ENCODE results near the gene UTS2B.

The UTS2B gene

GRCh38 chr3:191321019-191321767 is 9.1 kb downstream of the UTS2B start:
- DNase-seq (ENCODE audit: low read depth in 2 of 2), result no peak

- DNase-seq (ENCODE audit: low read depth in 2 of 2), result no peak
These were observed 10.0 kb downstream of the UTS2B start for GRCh38 chr3:191320316-191320715.

GRCh38 chr3:191316876-191317603 is 13.3 kb downstream of the UTS2B start:
- no peak for DNase-seq (ENCODE audit: low read depth in 2 of 2)

- no peak for DNase-seq (ENCODE audit: low read depth in 2 of 2)
These were observed 16.1 kb downstream of the UTS2B start for GRCh38 chr3:191314109-191314728.

DNA sequence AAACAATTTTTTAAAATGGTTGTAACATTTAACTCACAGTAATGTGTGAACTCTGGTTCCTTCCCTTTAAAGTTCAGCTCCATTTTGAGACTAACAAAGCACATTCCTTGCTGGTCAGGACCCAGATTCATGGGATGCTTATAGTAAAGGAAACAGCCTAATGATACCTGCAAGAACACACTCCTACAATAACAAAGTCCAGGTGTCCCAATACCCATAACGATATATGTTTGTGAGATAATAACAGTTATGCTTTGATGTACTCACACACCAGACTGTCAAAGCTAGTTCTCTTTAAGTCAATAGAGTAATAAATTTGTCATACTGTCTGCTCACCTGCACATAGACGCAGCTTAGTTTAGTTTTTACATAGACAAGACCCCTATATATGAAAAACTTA is 17.0 kb downstream of the UTS2B start:
- DNase-seq (ENCODE audit: low read depth in 2 of 2), result no peak

DNA sequence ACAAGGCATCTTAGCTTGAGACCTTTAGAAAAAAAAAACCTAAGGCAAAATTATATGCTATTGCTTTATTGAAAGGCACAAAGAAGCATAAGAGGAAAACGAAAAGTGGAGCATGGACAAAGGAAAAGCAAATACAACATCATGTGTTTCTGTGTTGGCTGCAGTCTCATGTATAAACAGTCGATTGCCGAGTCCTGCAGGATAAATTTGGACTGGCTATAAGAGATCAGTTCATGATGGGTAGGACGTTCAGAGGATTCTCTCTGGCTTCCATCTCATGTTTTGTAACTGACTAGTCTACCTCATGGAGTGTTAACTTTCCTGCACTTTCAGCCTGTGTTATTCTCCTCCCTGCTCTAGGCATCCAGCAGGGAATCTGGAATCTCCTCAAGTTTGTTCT is 23.0 kb downstream of the UTS2B start:
- no peak for DNase-seq (ENCODE audit: low read depth in 2 of 2)

DNA sequence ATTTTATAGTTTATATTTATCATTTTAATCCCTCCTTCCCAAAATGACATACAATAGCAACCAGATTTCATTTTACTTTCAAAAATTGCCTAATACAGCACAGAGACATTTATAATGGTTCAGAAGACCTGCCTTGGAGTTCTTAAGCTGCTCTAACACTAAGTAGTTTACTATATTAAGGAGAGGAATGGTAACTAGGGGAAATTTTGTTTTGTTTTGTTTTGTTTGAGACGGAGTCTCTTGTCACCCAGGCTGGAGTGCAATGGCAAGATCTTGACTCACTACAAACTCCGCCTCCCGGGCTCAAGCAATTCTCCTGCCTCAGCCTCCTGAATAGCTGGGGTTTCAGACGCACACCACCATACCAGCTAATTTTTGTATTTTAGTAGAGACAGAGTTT is 23.9 kb downstream of the UTS2B start:
- no peak for DNase-seq (ENCODE audit: low read depth in 2 of 2)

DNA sequence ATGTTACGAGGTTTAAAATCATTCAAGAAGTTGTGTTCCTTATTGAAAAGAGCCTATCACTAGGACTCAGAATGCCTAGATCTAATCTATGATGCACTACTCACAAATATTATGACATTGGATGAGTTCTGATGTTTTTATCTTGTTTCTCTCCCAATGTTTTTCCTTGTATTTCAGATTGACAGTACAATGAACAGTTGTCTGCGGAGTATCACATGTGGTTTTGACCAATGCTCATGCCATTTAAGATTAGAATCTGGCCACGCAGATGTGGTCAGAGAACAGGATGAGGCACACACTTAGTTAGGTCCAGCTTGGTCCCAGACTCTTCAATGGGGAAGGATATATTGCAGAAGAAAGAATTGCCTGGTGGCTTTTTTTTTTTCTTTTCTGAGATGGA is 26.7 kb downstream of the UTS2B start:
- no peak for DNase-seq (ENCODE audit: low read depth in 2 of 2)

- no peak for DNase-seq (ENCODE audit: low read depth in 2 of 2)
These were observed 27.9 kb downstream of the UTS2B start for GRCh38 chr3:191302451-191302850.

DNA sequence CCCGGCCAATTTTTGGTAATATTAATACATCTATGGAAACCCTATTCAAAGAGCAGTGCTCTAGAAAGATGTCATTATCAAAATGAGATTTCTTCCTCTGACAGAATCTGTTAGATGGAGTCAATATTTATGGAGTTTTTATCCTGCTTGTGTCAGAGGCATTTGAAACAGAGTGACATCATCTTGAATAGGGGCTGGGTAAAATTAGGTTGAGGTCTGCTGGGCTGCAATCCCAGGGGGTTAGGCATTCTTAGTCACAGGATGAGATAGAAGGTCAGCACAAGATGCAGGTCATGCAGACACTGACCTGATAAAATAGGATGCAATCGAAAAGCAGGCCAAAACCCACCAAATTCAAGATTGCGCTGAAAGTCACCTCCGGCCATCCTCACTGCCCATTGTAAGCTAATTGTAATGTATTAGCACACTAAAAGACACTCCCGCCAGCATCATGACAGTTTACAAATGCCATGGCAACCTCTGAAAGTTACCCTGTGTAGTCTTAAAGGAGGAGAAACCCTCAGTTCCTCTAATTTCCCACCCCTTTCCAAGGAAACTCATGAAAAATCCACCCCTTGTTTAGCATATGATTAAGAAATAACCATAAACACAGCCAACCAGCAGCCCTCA is 28.4 kb downstream of the UTS2B start:
- no peak for DNase-seq (ENCODE audit: low read depth in 2 of 2)

GRCh38 chr3:191301017-191301416 is 29.3 kb downstream of the UTS2B start:
- no peak for DNase-seq (ENCODE audit: low read depth in 2 of 2)

DNA sequence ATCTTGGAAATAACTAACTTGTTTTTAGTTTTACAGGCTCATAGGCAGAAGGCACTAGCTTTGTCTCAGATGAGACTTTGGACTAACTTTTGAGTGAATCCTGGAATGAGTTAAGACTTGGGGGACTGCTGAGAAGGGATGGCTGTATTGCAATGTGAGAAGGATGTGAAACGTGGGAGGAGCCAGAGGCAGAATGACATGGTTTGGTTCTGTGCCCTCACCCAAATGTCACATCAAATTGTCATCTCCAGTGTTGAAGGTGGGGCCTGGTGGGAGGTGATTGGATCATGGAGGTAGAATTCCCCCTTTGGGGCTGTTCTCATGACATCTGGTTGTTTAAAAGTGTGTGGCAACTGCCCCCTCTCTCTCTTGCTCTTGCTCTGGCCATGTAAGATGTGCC is 29.9 kb downstream of the UTS2B start:
- DNase-seq (ENCODE audit: low read depth in 2 of 2), result no peak

DNA sequence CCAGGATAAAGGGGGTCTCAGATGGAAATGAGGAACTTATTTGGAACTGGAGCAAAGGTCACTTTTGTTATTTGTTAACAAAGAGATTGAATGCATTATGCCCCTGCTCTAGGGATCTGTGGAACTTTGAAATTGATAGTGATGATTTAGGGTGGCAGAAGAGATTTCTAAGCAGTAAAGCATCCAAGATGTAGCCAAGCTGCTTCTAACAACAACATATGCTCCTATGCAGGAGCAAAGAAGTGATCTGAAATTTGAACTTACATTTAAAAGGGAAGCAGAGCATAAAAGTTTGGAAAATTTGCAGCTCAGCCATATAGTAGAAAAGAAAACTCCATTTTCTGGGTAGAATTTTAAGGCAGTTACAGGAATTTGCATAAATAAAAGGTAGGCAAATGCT is 31.5 kb downstream of the UTS2B start:
- no peak for DNase-seq (ENCODE audit: low read depth in 2 of 2)

- no peak for DNase-seq (ENCODE audit: low read depth in 2 of 2)
These were observed 34.2 kb downstream of the UTS2B start for GRCh38 chr3:191296041-191296541.

GRCh38 chr3:191294291-191294690 is 36.0 kb downstream of the UTS2B start:
- DNase-seq (ENCODE audit: low read depth in 2 of 2), result no peak

GRCh38 chr3:191292243-191293015 is 37.9 kb downstream of the UTS2B start:
- DNase-seq (ENCODE audit: low read depth in 2 of 2), result no peak

DNA sequence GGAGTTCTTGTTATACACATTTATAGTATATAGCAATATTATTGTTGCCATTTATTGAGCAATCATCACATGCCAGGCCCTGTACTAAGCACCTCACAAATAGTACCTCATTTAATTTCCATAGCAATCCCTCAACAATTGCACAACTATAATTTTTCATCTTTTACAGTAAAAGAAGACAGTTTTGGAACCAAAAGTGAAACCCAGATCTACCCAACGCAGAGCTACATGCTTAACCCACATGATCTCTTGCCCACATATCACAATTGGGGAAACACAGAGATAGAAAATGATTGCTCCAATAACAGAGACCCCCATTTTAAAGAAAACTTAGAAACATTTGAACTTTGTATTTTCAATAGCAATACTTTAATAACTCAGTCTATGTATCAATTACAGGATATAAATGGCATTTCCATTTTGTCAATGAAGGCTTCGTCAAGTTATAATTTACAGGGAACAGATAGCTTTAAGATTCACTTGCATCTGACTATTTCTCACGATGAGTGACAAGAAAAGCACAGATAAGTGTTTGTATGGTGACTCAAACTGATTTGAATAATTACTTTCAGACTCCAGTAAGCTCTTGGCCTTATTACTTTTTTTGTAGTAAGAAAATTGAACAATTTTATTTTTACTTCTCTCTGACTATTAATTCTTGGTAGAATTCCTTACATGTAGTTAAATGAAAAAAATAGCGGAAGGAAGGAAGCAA is 39.9 kb downstream of the UTS2B start:
- DNase-seq (ENCODE audit: low read depth in 2 of 2), result no peak

- no peak for DNase-seq (ENCODE audit: low read depth in 2 of 2)
These were observed 46.9 kb downstream of the UTS2B start for GRCh38 chr3:191283400-191283799.

DNA sequence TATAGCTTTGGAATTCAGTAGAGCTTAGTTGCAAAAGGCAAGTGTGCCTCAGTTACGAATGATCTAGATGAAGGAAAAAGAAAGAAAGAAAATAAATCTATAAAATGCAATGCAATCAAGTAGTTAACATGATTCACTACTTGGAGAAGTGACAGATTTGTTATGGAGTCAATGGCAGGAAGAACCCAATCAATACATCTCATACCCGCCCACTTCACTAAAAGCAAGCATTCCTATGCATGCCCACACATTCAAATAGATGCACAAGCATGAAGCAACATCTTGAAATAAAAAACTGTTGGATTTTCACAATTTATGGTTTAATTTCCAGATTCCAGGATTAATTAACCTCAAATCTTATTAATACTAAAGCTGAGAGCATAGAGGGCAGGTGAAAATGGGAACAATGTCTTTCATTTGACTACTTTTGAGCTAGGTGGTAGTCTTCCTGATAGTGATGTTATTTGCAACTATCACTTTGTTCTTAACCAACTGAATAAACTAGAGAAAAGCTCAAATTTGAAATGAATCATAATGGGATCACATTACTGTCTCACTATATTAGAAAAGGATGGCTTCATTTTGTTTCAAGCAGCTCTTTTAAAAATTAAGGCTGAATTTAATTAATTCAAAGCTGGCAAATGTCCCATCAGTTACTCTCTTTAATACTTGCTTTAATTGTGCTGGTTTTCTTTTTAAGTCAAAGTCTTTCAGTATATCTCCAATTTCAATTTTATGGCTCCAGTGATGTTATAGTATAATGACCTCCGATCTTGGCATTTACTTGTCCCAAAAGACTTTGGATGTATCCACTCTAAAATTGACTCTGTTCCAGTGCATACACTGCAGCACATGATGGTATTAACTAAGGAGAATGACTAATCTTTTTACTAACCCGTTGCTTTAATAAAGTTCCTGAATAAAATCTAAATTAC is 47.8 kb downstream of the UTS2B start:
- DNase-seq (ENCODE audit: low read depth in 2 of 2), result no peak

- no peak for DNase-seq (ENCODE audit: low read depth in 2 of 2)
These were observed 49.4 kb downstream of the UTS2B start for GRCh38 chr3:191280882-191281281.

Measured in stimulated activated CD4-positive, alpha-beta T cell treated with anti-CD3 and anti-CD28 coated beads, Interleukin-4, amount 100 ng/mL, for 48 hours (primary cell).